Calu3 (cell line): ENCODE results near the gene GOLGA2. TPM values are rescaled to one million over a fixed set of nuclear protein-coding genes. Genes with fewer than 3 reads are reported as not detected.
"Not testable (repeated sequence)": the region's sequence is repeated elsewhere in the genome, so short reads cannot be mapped to it uniquely, and the experiment has no call there.

Source experiments
- BruUV-seq: library from RNA; stranded (reverse); fragments of 400-500 nt; replicated peaks from 2 replicates; lab custom pipeline; 2021; lab: Mats Ljungman, UMichigan
- CTCF ChIA-PET: fragments of 300-600 bp; sonication (Branson Sonifier 250); formaldehyde crosslinking; loops from one replicate; lab custom pipeline; 2022; ENCODE audit warnings: antibody characterized with exemption; lab: Charles Lee
- DNase-seq: peaks from one replicate; pipeline ENCODE4 v3.0.0; 2022
- H3K27ac Mint-ChIP-seq: one replicate; pipeline ENCODE4 v1.8.0; 2022; ENCODE audit warnings: mixed read lengths; ENCODE audit not compliant: unreplicated experiment
- H3K27me3 Mint-ChIP-seq: one replicate; pipeline ENCODE4 v1.8.0; 2022; ENCODE audit warnings: mixed read lengths; ENCODE audit not compliant: unreplicated experiment
- H3K36me3 Mint-ChIP-seq: one replicate; pipeline ENCODE4 v1.8.0; 2022; ENCODE audit warnings: mild to moderate bottlenecking, moderate library complexity, mixed read lengths; ENCODE audit not compliant: insufficient read depth, unreplicated experiment
- H3K4me1 Mint-ChIP-seq: one replicate; pipeline ENCODE4 v1.8.0; 2022; ENCODE audit warnings: mild to moderate bottlenecking, low read depth, mixed read lengths; ENCODE audit not compliant: unreplicated experiment
- H3K4me3 Mint-ChIP-seq: one replicate; pipeline ENCODE4 v1.8.0; 2022; ENCODE audit warnings: mild to moderate bottlenecking, low read depth, moderate library complexity, mixed read lengths; ENCODE audit not compliant: unreplicated experiment
- H3K9me3 Mint-ChIP-seq: one replicate; pipeline ENCODE4 v1.8.0; 2022; ENCODE audit warnings: low read depth, mixed read lengths; ENCODE audit not compliant: unreplicated experiment
- intact Hi-C: fragments of 100-400 bp; cut with micrococcal nuclease; formaldehyde crosslinking; loops from one replicate; pipeline ENCODE4 v1.10.0; 2022; ENCODE audit not compliant: unreplicated experiment
- total RNA-seq: library from RNA; stranded (reverse); gene quantifications from 2 replicates; pipeline ENCODE4 v1.2.3, GENCODE V29; 2022
- TF ChIP-seq, protein P1 (sequence below): fragments of 200-600 bp; IDR thresholded peaks from one replicate; pipeline ENCODE4 v1.8.0; 2022; ENCODE audit warnings: antibody characterized with exemption; ENCODE audit not compliant: unreplicated experiment

The GOLGA2 gene
- total RNA-seq, 1 experiment from 2014 or later: 69.6 TPM

DNA sequence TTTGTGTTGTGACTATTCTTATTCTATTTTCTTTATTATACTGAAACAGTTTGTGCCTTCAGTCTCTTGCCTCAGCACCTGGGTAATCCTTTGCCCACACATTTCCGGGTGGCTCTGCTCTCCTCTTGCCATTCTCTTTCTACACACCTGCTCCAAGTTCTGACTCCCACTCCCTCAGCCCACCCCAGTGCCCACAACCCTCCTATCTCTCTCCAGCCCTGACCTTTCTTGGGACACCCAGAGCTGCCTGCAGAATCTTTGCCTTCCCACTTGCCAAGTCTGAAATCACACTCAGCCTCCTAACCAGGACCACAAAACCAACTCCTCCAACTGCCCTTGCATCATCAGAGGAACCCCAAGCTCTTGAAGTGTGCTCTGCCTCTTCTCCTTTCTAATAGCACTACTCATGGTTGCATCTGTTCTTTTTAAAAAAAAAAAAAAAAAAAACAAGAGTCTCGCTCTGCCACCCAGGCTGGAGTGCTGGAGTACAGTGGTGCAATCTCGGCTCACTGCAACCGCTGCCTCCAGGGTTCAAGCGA lies 4.3 kb upstream of the GOLGA2 start:
- Mint-ChIP-seq H3K36me3 (peaks cover 33% of the 10 kb centered on the region), H3K27me3 (no peaks in the 10 kb centered on the region), H3K4me1 (peaks cover 11% of the 10 kb centered on the region), H3K4me3 (no peak overlapping the region), H3K27ac (no peak overlapping the region), H3K9me3 (no peaks in the 10 kb centered on the region)
- intact Hi-C loops: no loop called here
- DNase-seq: no peak
- TF ChIP-seq, protein P1, sequence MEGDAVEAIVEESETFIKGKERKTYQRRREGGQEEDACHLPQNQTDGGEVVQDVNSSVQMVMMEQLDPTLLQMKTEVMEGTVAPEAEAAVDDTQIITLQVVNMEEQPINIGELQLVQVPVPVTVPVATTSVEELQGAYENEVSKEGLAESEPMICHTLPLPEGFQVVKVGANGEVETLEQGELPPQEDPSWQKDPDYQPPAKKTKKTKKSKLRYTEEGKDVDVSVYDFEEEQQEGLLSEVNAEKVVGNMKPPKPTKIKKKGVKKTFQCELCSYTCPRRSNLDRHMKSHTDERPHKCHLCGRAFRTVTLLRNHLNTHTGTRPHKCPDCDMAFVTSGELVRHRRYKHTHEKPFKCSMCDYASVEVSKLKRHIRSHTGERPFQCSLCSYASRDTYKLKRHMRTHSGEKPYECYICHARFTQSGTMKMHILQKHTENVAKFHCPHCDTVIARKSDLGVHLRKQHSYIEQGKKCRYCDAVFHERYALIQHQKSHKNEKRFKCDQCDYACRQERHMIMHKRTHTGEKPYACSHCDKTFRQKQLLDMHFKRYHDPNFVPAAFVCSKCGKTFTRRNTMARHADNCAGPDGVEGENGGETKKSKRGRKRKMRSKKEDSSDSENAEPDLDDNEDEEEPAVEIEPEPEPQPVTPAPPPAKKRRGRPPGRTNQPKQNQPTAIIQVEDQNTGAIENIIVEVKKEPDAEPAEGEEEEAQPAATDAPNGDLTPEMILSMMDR: no peak
- BruUV-seq: no TSS peak
- CTCF ChIA-PET: interaction anchor here (0.7 kb wide), 1 partner anchor 717 kb away, joined by 3 read pairs; no protein-coding TSS in a partner anchor

DNA sequence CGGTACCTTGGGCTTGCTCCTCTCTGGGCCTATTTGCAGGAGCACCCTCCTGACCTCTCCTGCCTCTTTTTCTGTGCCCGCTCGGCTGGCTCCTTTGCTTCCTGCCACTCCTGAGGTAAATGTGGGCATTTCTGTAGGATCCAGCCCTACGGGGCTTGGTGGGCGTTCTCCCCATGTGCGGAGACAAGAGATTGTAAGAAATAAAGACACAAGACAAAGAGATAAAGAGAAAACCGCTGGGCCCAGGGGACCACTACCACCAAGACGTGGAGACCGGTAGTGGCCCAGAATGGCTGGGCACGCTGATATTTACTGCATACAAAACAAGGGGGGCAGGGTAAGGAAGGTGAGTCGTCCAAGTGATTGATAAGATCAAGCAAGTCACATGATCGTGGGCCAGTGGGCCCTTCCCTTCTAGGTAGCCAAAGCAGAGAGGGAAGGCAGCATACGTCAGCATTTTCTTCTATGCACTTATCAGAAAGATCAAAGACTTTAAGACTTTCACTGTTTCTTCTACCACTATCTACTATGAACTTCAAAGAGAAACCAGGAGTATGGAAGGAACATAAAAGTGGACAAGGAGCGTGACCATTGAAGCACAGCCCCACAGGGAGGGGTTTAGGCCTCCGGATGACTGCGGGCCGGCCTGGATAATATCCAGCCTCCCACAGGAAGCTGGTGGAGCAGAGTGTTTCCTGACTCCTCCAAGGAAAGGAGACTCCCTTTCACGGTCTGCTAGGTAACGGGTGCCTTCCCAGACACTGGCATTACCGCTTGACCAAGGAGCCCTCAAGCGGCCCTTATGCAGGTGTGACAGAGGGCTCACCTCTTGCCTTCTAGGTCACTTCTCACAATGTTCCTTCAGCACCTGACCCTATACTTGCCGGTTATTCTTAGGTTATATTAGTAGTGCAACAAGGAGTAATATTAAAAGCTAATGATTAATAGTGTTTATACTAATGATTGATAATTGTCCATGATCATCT lies 3.6 kb upstream of the GOLGA2 start:
- CTCF ChIA-PET, H3K9me3 Mint-ChIP-seq, H3K4me3 Mint-ChIP-seq: not testable (repeated sequence)

DNA sequence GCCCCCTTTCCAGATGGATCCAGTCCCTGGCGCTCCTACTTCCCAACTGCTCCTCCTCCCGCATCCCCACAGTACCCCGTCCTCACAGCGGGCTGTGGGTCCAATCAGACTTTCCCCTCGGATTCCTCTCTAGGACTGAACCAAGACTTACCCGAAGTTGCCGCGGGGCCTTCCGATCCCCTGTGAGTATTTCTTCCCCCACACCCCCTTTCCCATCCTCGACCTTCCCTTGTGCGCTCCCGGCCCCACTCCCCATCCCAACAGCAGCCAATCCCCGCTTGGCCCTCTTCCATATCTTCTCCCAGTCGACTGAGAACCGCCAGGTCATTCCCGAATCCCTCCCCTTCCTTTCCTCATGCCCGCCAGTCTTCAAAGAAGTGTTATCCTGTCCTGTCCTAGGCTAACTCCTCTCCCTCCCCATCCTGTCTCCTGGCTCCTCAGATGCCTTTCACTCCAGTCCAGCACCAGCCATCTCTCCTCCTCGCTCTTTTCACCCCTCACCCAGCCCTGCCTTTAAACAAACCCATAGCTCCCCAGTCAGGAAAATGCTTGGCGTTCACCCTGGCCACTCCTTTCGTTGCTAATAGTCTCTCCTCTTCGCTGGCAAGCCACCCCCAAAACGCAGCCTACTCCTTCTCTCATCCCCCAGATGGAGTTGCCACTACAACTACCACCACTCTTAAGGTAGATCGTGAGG lies 915 bp upstream of the GOLGA2 start:
- TF ChIP-seq, protein P1: no peak
- no peaks in the 10 kb centered on the region for H3K27me3 Mint-ChIP-seq
- H3K9me3 Mint-ChIP-seq: no peaks in the 10 kb centered on the region
- CTCF ChIA-PET: no interaction called here
- intact Hi-C loops: no loop called here
- no TSS peak for BruUV-seq
- peaks cover 47% of the 10 kb centered on the region for H3K36me3 Mint-ChIP-seq
- peaks cover 12% of the 10 kb centered on the region for H3K4me1 Mint-ChIP-seq
- peak overlapping the region; percentile 77 for H3K4me3 Mint-ChIP-seq
- peak overlapping the region; percentile 86 for H3K27ac Mint-ChIP-seq
- peak; percentile 3 for DNase-seq

More for the DNA sequence above, 3.6 kb upstream of the GOLGA2 start:
- intact Hi-C loops, DNase-seq, H3K27ac Mint-ChIP-seq, H3K27me3 Mint-ChIP-seq, BruUV-seq: not testable (repeated sequence)
- Mint-ChIP-seq H3K4me1 (peaks cover 11% of the 10 kb centered on the region), H3K36me3 (peaks cover 39% of the 10 kb centered on the region)

DNA sequence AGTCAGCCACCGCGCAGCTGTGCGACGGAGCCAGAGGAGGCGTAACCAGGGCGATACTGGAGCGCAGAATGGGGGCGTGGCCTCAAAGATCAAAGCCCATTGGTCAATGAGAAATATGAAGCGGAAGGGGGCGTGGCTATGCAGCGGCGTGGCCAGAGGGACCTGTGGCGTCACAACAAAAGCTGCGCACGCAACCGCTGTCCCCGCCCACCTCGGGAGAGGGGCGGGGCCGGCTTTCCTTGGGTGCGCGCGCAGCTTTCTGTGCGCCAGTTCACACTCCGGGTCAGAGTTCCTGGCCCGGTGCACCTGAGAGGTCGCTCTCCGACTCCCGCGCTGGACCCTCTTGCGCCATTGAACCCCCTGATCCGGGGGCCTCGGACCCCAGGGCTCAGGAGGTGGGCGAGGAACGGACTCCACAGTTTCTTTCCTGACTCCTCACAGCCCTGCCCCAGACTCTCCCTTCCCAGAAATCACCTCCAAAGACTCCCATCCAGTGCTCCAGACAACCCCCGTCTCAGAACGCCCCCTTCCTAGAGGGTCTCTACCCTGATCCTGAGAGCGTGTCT lies 284 bp upstream of the GOLGA2 start, which contains the start of gene SWI5:
SWI5 (plus strand) TSS at position 269 of the 566 bp plus-strand sequence.
- intact Hi-C loops: no loop called here
- H3K4me1 Mint-ChIP-seq: peaks cover 19% of the 10 kb centered on the region
- H3K27me3 Mint-ChIP-seq: no peaks in the 10 kb centered on the region
- H3K36me3 Mint-ChIP-seq: peaks cover 50% of the 10 kb centered on the region
- H3K4me3 Mint-ChIP-seq: peak within 1 kb of the TSS; percentile 77
- TF ChIP-seq, protein P1: no peak
- no peaks in the 10 kb centered on the region for H3K9me3 Mint-ChIP-seq
- DNase-seq: peak; percentile 98
- CTCF ChIA-PET: interaction anchor here (0.6 to 0.8 kb wide), 3 partner anchors 12 to 88 kb away, joined by 3 read pairs; no protein-coding TSS in a partner anchor
- no TSS peak for BruUV-seq
- peak within 1 kb of the TSS; percentile 86 for H3K27ac Mint-ChIP-seq
